GM18858 (cell line): ENCODE measurements around the gene GALK2.

ENCODE experiments used
- ATAC-seq: cut with Tn5 transposase; IDR thresholded peaks from one replicate; pipeline ENCODE4 v1.9.1; 2021; ENCODE audit not compliant: unreplicated experiment

The GALK2 gene

GRCh38 chr15:49278751-49279150 lies 108.7 kb downstream of the GALK2 start:
- no peak for ATAC-seq

DNA sequence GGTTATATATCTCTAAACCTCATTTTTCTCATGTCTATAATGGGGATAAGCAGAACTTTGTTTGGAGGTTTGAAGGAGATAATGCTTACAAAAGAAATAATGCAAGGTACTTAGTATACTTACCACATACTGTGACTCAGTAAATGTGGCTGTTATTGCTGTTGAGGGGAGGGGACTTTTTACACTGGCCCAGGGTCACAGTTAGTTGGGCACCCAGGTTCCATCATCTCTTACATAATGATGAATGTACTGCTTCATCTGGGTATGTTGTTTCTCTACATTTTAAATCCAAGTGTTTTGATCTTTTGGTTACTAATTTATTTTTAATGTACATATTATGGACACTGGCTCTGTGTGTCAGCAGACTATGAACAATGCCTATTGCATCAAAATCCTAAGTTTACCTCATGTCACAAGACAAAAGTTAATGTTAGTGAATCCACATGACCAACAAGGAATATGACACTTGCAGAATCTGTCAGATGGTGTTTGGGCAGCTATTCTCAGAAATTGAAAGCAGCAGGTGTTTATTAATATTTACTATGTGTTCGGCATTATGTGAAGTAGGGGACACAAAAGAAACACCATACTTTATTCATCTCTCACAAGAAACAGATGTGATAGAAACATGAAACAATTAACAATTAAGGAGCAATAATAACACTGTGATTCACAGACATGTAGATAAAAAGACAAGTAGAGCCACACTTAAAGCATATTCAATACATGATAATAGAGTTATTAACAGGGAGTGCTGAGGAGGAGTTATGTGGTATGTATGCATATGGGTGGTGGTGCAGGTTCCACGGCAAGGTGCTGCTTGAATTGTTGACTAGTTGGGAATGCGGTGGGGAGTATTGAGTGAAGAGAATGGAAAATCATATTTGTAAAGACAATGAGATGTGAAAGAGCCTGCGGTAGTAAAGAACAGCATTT lies 109.7 kb downstream of the GALK2 start:
- no peak for ATAC-seq

GRCh38 chr15:49282366-49282765 lies 112.3 kb downstream of the GALK2 start:
- ATAC-seq, result no peak

- no peak for ATAC-seq
These were observed 116.8 kb downstream of the GALK2 start for GRCh38 chr15:49286649-49287404.

DNA sequence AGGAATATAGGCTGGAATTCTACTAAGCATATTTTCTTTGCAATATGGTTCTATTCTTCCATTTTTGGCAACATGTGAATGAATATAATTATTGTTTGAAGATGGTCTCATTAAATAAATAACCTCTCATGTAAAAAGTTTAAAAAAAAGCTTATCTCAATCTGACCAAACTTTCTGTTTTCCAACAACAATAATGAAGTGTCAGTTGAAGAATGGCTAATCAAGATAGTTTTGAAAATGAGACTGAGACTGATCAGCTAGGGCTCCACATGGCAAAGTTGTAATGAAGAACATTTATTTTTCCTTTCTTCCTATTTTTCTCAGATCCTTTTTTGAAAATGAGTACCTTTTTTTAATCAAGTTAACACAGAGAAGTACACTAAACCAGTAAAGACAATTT lies 117.4 kb downstream of the GALK2 start:
- no peak for ATAC-seq

DNA sequence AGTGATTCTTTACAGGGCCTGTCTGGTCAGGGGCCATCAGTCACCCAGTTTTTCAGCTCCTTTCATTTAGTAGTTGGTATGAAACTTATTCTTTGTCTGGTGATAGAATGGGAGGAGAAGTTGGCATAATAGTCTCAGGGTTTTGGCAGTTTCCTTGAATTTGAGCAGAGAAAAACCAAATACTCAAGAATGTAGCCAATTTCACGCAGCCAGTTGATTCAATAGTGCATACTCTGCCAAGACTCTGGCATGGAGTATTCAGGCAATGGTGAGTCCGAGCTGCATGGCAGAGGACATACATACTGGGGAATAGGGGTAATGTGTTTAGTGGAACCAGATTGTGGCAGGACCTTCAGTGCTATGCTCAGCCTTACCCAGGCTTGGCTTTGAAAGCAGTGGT lies 118.3 kb downstream of the GALK2 start:
- ATAC-seq, result no peak

GRCh38 chr15:49290191-49290590 lies 120.1 kb downstream of the GALK2 start:
- no peak for ATAC-seq

DNA sequence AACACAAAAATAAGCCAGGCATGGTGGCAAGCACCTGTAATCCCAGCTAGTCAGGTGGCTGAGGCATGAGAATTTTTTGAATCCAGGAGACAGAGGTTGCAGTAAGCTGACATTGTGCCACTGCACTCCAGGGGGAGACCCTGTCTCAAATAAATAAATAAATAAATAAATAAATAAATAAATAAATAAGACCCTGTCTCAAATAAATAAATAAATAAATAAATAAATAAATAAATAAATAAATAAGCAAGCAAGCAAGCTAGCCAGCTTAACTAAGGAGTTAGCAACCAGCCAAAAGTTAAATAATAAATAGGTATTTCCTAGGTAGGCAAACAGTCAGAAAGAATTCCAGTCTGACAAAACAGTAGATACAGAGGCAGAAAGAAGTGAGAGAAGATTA lies 123.9 kb downstream of the GALK2 start:
- no peak for ATAC-seq

DNA sequence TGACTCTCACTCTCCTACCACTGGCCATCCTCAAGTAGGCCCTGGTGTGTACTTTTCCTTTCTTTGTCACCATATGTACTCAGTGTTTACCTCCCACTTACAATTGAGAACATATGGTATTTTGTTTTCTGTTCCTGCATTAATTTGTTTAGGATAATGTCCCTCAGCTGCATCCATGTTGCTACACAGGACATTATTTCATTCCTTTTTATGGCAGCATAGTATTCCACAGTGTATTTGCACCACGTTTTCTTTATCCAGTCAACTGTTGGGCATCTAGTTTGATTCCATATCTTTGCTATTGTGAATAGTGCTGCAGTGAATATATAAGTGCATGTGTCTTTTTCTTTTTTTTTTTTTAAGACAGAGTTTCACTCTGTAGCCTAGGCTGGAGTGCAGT lies 126.2 kb downstream of the GALK2 start:
- no peak for ATAC-seq

DNA sequence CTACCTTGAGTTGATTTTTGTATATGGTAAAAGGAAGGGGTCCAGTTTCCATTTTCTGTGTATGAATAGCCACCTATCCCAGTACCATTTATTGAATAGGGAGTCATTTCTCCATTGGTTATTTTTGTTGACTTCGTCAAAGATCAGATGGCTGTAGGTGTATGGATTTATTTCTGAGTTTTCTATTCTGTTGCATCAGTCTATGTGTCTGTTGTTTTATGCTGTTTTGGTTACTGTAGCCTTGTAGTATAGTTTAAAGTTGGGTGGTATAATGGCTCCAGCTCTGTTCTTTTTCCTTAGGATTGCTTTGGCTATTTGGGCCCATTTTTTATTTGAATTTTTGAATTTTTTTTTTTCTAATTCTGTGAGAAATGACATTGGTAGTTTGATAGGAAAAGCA lies 127.5 kb downstream of the GALK2 start:
- no peak for ATAC-seq

DNA sequence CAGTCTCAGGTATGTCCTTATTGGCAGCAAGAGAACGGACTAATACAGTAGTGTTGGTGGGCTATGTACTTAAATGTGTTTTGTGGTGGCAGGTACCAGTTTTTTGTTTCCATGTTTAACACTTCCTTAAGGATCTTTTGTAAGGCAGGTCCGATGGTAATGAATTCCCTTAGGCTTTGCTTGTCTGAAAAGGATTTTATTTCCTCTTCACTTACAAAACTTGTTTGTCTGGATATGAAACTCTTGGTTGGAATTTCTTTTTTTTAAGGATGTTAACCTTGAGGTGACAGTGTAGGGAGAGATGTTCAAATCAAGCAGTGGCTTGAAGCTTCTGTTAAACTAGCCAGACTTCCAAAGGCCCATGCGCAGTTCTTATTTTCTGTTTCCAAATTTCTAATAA lies 130.8 kb downstream of the GALK2 start:
- no peak for ATAC-seq

DNA sequence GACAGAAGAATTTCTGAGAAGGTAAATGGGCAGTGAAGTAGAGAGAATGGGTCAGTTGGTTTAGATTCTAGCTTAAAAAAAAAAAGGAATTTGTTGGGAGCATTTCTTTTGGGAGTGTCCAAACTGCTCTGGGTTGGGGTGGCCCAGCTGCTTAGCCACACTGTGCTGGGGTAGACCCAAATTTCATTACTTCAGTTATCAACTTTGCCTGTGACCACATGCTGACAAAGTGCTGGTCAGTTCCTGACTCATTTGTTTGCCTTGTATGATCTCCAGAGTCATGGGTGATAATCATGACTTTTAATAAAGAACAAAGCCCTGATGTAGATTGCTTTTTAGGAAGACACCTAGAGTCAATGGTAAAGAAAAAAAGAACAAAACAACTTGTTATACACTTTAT lies 131.5 kb downstream of the GALK2 start:
- no peak for ATAC-seq

GRCh38 chr15:49303003-49303402 lies 133.0 kb downstream of the GALK2 start:
- no peak for ATAC-seq

DNA sequence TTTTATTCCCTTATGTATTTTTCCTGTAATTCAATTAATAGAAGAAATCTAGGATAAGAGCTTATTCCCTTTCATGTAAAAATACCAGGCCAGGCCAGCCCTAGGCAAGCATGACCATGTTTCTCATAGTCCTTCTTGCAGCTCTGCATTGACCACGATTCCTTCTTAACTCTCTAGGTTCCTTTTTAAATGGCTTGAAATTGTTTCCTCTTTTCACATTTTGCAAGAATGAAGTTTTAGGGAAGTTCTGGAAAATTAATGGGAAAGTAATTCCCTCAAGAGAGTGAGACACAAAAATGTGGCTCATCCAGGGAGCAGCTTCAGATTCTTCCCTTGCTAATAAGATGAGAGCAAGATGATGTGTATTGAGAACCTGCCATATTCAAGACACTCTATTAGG lies 136.5 kb downstream of the GALK2 start:
- ATAC-seq, result no peak

DNA sequence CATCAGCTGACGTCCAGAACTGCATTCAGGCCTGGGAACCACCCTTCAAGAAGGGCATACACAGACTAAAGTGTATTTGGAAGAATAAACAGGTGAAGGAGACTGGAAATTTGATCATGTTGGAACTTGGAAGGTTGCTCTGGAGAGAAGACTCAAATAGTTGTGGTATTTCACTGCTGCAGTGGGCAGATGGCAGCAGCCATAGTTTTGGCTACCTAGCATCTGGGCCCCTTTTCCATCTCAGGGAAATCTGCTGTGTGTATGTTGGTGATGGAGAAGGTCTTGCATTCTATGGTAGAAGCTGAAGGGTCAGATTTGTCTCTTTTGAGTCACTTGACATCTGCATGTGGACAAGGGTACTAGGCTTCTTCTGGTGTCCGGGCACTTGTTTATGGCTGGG lies 138.6 kb downstream of the GALK2 start:
- no peak for ATAC-seq

GRCh38 chr15:49309889-49310288 lies 139.8 kb downstream of the GALK2 start:
- ATAC-seq, result no peak

DNA sequence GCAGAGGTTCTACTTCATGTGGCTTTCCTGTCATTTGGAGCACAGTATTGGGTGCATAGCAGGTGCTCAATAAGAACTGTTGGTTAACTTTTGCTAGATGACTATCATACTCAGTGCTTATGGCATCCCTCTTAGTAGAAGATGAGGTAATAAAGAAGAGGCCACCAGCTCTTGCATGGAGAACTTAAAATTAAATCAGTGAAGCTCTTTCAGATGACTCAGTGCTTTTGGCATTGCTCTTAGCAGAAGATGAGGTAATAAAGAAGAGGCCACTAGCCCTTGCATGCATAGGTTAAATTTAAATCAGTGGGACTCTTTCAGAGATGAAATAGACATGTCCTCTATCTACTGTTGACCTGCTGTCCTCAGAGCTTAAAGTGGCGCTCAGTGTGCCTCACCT lies 143.6 kb downstream of the GALK2 start:
- ATAC-seq, result no peak

- no peak for ATAC-seq
These were observed 144.7 kb downstream of the GALK2 start for GRCh38 chr15:49314716-49315115.

- ATAC-seq, result no peak
These were observed 145.4 kb downstream of the GALK2 start for GRCh38 chr15:49315391-49315823.

DNA sequence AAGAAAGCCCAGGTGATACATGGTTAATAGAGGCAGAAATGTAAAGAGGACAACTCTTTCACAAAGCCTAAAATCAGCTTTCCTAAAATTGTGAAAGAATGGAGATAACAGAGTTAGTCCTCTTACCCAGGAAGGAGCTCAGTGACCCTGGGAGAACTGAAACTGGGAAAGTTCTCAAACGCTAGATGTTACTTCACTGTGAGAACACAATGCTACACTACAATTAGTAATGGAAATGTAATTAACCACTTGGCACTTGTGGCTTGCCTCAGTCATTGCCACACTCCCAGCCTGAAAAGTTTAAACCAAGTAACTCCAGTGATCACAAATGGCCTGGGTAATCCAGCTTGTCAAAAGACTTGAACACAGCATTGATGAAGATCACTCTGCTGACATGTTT lies 150.3 kb downstream of the GALK2 start:
- ATAC-seq, result no peak

GRCh38 chr15:49323207-49323606 lies 153.2 kb downstream of the GALK2 start:
- ATAC-seq, result no peak

DNA sequence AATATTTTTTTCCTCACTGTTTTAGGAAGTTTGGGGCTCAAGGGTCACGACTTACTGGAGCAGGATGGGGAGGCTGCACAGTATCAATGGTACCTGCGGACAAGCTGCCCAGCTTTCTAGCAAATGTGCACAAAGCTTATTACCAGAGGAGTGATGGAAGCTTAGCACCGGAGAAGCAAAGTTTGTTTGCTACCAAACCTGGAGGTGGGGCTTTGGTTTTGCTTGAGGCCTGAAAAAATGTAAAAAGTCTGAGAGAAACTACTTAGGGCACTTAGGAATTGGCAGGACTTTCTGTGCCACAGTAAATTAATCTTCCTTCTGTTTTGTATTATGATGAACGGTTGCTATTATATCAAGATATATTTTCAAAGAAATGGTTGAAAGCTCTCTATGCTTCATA lies 157.9 kb downstream of the GALK2 start:
- ATAC-seq, result no peak
